Tibial nerve (tissue), 4 donors: ENCODE data around the gene TIGIT. TPM values are rescaled to one million over a fixed set of nuclear protein-coding genes. Genes with fewer than 3 reads are reported as not detected.

Experiments
- DNase-seq, 2 donors: peaks; one replicate each; pipeline ENCODE4 v3.0.0-alpha.2; 2019; ENCODE audit warnings: low spot score in 2 of 2
- H3K27ac ChIP-seq, 4 donors: fragments of 200-600 bp; sonication (generic) in 3 of 4; one replicate each; pipeline ENCODE4 v1.5.1; 2017 to 2019; ENCODE audit warnings: mild to moderate bottlenecking in 1 of 4
- H3K27me3 ChIP-seq, 2 donors: fragments of 200-600 bp; sonication (generic) in 1 of 2; one replicate each; pipeline versions ENCODE4 v1.5.1 to v1.6.0; 2017 to 2019
- H3K36me3 ChIP-seq, 3 donors: fragments of 200-600 bp; sonication (generic); one replicate each; pipeline ENCODE4 v1.5.1; 2018 to 2019
- H3K4me1 ChIP-seq, 4 donors: fragments of 200-600 bp; sonication (generic) in 3 of 4; one replicate each; pipeline ENCODE4 v1.5.1; 2017 to 2019
- H3K4me3 ChIP-seq, 4 donors: fragments of 200-600 bp; sonication (generic) in 3 of 4; one replicate each; pipeline ENCODE4 v1.5.1; 2017 to 2019; ENCODE audit warnings: mild to moderate bottlenecking in 1 of 4, moderate library complexity in 1 of 4
- H3K9me3 ChIP-seq, 4 donors: fragments of 200-600 bp; sonication (generic) in 3 of 4; one replicate each; pipeline ENCODE4 v1.5.1; 2017 to 2019
- EP300 ChIP-seq, 2 donors: sonication (generic); formaldehyde crosslinking; IDR thresholded peaks; one replicate each; pipeline ENCODE4 v1.6.1; 2017; ENCODE audit warnings: antibody characterized with exemption in 2 of 2, mild to moderate bottlenecking in 1 of 2
- POLR2A ChIP-seq, 2 donors: fragments of 450-650 bp; IDR thresholded peaks; one replicate each; pipeline ENCODE4 v1.6.1; 2017; ENCODE audit warnings: antibody characterized with exemption in 2 of 2, mild to moderate bottlenecking in 2 of 2, moderate library complexity in 2 of 2
- WGBS, 2 donors: methylation state at CpG; one replicate each; pipeline ENCODE4 v1.1.5; 2018; 5-methylcytosine and 5-hydroxymethylcytosine counted together
- total RNA-seq, 4 donors: library from RNA; depleted of rRNA; stranded (reverse); fragments of >200 nt; gene quantifications; one replicate each; pipeline ENCODE4 v1.1.0, GENCODE V29; 2016
- TF ChIP-seq, protein P1 (sequence below), 5 experiments: fragments of 200-600 bp in 3 of 5; fragments of 450-650 bp in 2 of 5; sonication (generic) in 3 of 5; IDR thresholded peaks; one replicate each; pipeline ENCODE4 v1.5.1; 2016 to 2019; ENCODE audit warnings: antibody characterized with exemption in 5 of 5, mild to moderate bottlenecking in 3 of 5, moderate library complexity in 2 of 5

The TIGIT gene
- total RNA-seq, 4 donors from 2014 or later = 0.42 to 3.9 (median 0.60) TPM; not detected in 1

DNA sequence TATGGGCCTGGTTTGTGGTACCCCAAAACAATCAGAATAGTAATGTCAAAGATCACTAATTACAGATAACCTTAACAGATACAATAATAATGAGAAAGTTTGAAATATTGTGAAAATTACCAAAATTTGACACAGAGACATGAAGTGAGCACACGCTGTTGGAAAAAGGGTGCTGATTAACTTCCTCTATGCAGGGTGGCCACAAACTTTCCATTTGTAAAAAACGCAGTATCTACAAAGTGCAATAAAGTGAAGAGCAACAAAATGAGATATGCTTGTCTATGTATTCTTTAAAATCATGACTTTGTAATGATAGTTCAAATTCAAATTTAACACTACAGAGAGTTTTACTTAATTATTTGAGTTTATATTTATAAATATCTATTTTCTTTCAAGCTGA is 7.6 kb upstream of the TIGIT start:
- 89 to 91% methylated on average over 2 of the region's 2 CpGs for WGBS, 2 donors
- no peak for DNase-seq
- Histone ChIP-seq H3K4me3 (no peak overlapping the region), H3K27me3 (no peaks in the 10 kb centered on the region), H3K36me3 (no peaks in the 10 kb centered on the region), H3K4me1 (no peaks in the 10 kb centered on the region), H3K27ac (no peak overlapping the region), H3K9me3 (no peaks in the 10 kb centered on the region)
- TF ChIP-seq POLR2A (IDR thresholded peaks at IDR 0.05) (no peak), EP300 (IDR thresholded peaks at IDR 0.05) (no peak)
- TF ChIP-seq, protein P1, sequence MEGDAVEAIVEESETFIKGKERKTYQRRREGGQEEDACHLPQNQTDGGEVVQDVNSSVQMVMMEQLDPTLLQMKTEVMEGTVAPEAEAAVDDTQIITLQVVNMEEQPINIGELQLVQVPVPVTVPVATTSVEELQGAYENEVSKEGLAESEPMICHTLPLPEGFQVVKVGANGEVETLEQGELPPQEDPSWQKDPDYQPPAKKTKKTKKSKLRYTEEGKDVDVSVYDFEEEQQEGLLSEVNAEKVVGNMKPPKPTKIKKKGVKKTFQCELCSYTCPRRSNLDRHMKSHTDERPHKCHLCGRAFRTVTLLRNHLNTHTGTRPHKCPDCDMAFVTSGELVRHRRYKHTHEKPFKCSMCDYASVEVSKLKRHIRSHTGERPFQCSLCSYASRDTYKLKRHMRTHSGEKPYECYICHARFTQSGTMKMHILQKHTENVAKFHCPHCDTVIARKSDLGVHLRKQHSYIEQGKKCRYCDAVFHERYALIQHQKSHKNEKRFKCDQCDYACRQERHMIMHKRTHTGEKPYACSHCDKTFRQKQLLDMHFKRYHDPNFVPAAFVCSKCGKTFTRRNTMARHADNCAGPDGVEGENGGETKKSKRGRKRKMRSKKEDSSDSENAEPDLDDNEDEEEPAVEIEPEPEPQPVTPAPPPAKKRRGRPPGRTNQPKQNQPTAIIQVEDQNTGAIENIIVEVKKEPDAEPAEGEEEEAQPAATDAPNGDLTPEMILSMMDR (IDR thresholded peaks at IDR 0.05) = no peak

DNA sequence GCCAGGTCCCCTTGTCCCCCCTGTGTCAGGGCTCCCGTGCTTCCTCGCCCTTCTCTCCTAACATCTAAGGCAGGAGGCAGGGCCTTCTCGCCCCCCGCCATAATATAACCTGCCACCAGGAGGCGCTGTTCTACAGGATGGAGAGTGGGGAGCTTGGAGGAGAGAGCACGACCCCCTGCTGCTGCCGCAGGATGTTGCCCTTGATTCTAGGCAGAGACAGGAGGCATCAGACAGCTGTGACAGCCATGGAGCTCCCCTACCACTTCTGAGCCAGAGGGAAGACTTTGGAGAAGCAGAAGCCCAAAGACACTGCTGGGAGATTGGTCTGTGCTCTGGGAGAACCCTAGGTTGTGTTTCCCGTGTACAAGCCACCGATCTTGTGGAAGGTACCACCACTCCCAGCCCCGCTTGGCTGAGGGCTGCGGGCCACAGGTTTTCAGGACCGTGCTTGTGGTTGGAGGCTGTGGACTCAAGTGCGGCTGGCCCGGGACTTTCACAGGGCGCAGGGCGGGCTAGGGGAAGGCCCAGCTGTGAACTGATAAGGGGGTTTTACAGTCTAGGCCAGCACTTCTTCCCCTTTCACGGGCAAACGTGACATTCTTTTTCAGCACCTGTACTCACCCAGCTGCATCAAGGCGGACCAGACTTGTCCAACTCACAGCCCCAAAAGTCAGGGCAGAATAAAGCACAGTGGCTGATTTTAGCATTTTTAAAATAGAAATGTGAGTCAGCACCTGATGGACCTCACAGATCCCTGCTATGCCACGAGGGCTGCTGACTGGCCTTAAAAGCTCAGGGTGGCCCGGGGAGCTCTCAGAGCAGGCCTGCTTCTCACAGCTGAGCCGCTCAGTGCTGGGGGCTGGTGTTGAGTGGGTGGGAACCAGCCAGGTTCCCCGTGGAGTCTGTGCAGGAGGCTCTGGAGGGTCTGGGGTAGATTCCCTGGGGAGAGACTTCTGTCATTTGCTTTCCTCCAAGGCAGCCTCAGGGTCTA is 2.6 kb upstream of the TIGIT start:
- H3K27me3 ChIP-seq = no peaks in the 10 kb centered on the region
- H3K4me1 ChIP-seq = no peaks in the 10 kb centered on the region
- TF ChIP-seq, protein P1 (IDR thresholded peaks at IDR 0.05) = peak; percentile 44 to 76 (median 72)
- TF ChIP-seq POLR2A (IDR thresholded peaks at IDR 0.05) = no peak
- no peaks in the 10 kb centered on the region for H3K9me3 ChIP-seq
- DNase-seq = peak; percentile 28 to 59
- no peaks in the 10 kb centered on the region for H3K36me3 ChIP-seq
- peak overlapping the region in 1 of 4 donors; percentile 19 for H3K4me3 ChIP-seq
- WGBS, 2 donors = 65 to 67% methylated on average over 15 to 19 of the region's 23 CpGs
- peak overlapping the region in 1 of 4 donors; percentile 49 for H3K27ac ChIP-seq

DNA sequence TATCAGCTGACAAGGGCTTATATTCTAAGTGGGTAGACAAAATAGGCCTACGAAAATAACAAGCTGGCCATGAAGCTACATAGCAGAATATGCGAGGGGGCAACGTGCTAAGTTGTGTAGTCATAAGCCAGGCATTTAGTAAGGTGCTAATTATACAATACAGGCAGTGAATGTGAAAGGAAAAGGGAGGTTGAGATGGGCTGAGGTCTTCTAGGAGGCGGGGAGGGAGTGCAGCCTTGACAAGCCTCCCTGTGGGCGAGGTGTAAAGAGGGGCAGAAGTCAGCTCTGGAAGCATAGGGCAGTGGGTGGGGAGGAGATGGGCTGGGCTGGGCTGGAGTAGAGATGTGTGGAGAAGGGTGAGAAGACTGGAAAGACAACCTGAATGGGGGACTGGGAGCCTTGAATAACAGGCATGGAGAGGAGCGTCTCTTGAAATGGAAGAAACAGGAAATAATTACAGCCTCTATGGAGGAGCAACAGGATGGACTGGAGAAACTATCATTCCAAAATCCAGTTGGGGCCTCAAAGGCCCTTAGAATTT is 1.2 kb downstream of the TIGIT start:
- no peak overlapping the region for H3K4me3 ChIP-seq

DNA sequence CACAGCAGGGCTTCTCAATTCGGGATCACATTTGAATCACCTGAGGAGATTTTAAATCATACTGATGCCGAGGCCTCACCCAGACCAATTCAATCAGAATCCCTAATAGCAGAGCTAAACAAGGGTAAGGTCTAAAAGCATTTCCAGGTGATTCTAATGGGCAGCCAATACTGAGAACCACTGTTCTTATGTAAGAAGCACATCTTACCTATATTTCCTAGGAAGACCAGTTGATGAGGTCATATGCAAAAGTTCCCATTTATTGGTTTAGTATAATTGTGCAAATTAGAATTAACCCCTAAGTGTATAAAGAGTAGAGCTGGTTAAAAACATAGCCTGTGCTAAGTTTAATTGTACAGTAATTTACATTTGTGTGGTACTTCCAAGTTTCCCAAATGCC is 2.1 kb downstream of the TIGIT start:
- Histone ChIP-seq H3K9me3 (no peaks in the 10 kb centered on the region), H3K4me1 (no peaks in the 10 kb centered on the region), H3K27me3 (no peaks in the 10 kb centered on the region), H3K27ac (no peak overlapping the region), H3K4me3 (no peak overlapping the region), H3K36me3 (no peaks in the 10 kb centered on the region)
- 85 to 94% methylated on average over 2 of the region's 2 CpGs for WGBS, 2 donors
- DNase-seq = no peak
- TF ChIP-seq POLR2A (IDR thresholded peaks at IDR 0.05) (no peak), EP300 (IDR thresholded peaks at IDR 0.05) (no peak)
- TF ChIP-seq, protein P1 (IDR thresholded peaks at IDR 0.05) = no peak

More for the DNA sequence above, 1.2 kb downstream of the TIGIT start:
- no peaks in the 10 kb centered on the region for H3K36me3 ChIP-seq
- WGBS, 2 donors = 78 to 82% methylated on average over 6 of the region's 6 CpGs
- no peaks in the 10 kb centered on the region for H3K4me1 ChIP-seq
- no peaks in the 10 kb centered on the region for H3K27me3 ChIP-seq
- DNase-seq = no peak
- no peak overlapping the region for H3K27ac ChIP-seq
- H3K9me3 ChIP-seq = no peaks in the 10 kb centered on the region
- TF ChIP-seq EP300 (IDR thresholded peaks at IDR 0.05) = no peak
- TF ChIP-seq, protein P1 (IDR thresholded peaks at IDR 0.05) = no peak
- no peak for TF ChIP-seq POLR2A (IDR thresholded peaks at IDR 0.05)

DNA sequence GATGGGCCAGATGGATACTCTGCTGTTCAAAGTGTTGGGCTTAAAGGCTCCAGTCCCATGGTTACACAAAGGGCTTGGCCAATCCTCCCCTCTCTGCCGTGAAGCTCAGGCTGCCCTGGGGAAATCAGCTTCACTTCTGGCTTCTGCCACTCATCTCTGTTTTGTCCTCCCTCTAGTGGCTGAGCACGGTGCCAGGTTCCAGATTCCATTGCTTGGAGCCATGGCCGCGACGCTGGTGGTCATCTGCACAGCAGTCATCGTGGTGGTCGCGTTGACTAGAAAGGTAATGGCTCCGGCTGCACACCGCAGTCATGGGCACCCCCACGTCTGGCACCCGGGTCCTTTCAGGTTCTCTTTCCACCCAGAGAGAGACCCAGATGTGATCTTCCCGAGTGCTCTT is 5.6 kb downstream of the TIGIT start:
- 78 to 79% methylated on average over 13 of the region's 13 CpGs for WGBS, 2 donors
- Histone ChIP-seq H3K4me3 (no peak overlapping the region), H3K27ac (no peak overlapping the region), H3K9me3 (no peaks in the 10 kb centered on the region), H3K27me3 (no peaks in the 10 kb centered on the region), H3K36me3 (no peaks in the 10 kb centered on the region), H3K4me1 (no peaks in the 10 kb centered on the region)
- no peak for TF ChIP-seq POLR2A (IDR thresholded peaks at IDR 0.05)
- TF ChIP-seq EP300 (IDR thresholded peaks at IDR 0.05) = no peak
- TF ChIP-seq, protein P1 (IDR thresholded peaks at IDR 0.05) = peak in 1 of 5 experiments; percentile 12
- no peak for DNase-seq
